GM20000 (cell line): ENCODE data around the gene SLC26A8.

Source experiments
- DNase-seq: peaks from one replicate; pipeline ENCODE4 v3.0.0; 2012; ENCODE audit warnings: low spot score
- CTCF ChIP-seq: IDR thresholded peaks from 2 replicates; pipeline ENCODE4 v1.5.1; 2012; ENCODE audit warnings: mild to moderate bottlenecking, control low read depth; ENCODE audit errors: extremely low read depth, missing control alignments

The SLC26A8 gene

GRCh38 chr6:36052097-36052496, 27.7 kb upstream of the SLC26A8 start:
- TF ChIP-seq CTCF: no peak
- no peak for DNase-seq

- no peak for DNase-seq
- TF ChIP-seq CTCF: no peak
Observed at GRCh38 chr6:36050947-36051710, 26.7 kb upstream of the SLC26A8 start.

- DNase-seq: no peak
- TF ChIP-seq CTCF: no peak
Observed at GRCh38 chr6:36050305-36050704, 25.9 kb upstream of the SLC26A8 start.

- DNase-seq: no peak
- no peak for TF ChIP-seq CTCF
Observed at GRCh38 chr6:36049582-36049981, 25.1 kb upstream of the SLC26A8 start.

- TF ChIP-seq CTCF: no peak
- no peak for DNase-seq
Observed at GRCh38 chr6:36042618-36043260, 18.3 kb upstream of the SLC26A8 start.

- no peak for DNase-seq
- no peak for TF ChIP-seq CTCF
Observed at GRCh38 chr6:36040958-36041357, 16.5 kb upstream of the SLC26A8 start.

- DNase-seq: no peak
Observed at GRCh38 chr6:36039112-36039511, 14.7 kb upstream of the SLC26A8 start.

More at GRCh38 chr6:36039112-36039511, 14.7 kb upstream of the SLC26A8 start:
- no peak for TF ChIP-seq CTCF
